ENCODE data around the gene PTPRC.

PTPRC gene

DNA sequence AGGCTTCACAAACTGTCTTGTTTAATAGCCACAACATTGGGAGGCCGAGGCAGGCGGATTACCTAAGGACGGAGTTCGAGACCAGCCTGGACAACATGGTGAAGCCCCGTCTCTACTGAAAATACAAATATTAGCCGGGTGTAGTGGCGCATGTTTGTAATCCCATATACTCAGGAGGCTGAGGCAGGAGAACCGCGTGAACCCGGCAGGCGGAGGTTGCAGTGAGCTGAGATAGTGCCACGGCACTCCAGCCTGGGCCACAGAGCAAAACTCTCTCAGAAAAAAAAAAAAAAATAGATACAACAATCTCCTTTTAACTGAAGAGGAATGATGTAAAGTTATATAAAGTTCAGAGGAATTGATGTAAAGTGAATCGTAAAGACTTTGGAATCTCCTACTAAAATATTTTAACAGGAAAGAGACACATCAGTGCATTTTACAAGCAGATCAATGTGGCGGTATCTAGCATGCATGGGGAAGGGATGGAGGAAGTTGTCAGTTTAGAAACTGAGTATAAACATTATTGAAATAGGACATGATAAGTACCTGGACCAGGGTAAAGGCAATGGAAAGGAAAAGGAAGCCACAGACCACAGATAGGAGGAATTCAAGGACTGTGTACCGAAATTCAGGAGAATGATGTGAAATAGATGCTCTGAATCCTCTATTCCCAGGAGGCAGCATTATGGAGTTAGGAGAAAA lies 41.5 kb downstream of the PTPRC start:
- H3K36me3 ChIP-seq (replicated peaks), result no peaks in the 10 kb centered on the region
- no peak overlapping the region for H3K4me3 ChIP-seq (ENCODE audit: low read depth, low read length)
- TF ChIP-seq, protein P1, sequence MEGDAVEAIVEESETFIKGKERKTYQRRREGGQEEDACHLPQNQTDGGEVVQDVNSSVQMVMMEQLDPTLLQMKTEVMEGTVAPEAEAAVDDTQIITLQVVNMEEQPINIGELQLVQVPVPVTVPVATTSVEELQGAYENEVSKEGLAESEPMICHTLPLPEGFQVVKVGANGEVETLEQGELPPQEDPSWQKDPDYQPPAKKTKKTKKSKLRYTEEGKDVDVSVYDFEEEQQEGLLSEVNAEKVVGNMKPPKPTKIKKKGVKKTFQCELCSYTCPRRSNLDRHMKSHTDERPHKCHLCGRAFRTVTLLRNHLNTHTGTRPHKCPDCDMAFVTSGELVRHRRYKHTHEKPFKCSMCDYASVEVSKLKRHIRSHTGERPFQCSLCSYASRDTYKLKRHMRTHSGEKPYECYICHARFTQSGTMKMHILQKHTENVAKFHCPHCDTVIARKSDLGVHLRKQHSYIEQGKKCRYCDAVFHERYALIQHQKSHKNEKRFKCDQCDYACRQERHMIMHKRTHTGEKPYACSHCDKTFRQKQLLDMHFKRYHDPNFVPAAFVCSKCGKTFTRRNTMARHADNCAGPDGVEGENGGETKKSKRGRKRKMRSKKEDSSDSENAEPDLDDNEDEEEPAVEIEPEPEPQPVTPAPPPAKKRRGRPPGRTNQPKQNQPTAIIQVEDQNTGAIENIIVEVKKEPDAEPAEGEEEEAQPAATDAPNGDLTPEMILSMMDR (IDR thresholded peaks at IDR 0.05; ENCODE audit: low read depth, low read length, missing control alignments), result no peak
- in situ Hi-C loops (cut with HindIII; ENCODE audit: low pct_ligation_motif_present, low sequenced_read_pairs), result loop anchor here (25.0 kb wide), 1 partner anchor 193 kb away; no protein-coding TSS in a partner anchor
- H3K27ac ChIP-seq, result no peak overlapping the region
- H3K27me3 ChIP-seq (replicated peaks), result no peaks in the 10 kb centered on the region
- no peak for DNase-seq

DNA sequence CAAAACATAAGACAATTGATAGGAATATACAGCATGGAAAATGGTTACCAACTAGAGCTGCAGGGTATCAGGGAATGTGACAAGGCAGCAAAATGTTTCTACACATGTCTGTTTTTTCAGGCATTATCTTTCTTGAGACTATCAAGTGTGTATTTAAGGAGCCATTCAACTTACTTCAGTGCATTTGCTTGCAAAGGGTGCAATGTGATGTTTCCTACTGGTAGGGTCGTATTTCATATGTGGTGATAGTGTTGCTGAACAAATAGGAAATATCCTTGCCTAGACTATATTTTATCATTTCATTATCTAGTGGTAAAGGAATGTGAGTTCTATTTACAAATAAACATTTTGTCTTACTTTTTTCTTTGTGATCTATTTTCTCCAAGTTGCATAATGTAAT lies 42.4 kb downstream of the PTPRC start:
- Histone ChIP-seq H3K4me3 (ENCODE audit: low read depth, low read length) (no peak overlapping the region), H3K36me3 (replicated peaks) (no peaks in the 10 kb centered on the region)
- in situ Hi-C loops (cut with HindIII; ENCODE audit: low pct_ligation_motif_present, low sequenced_read_pairs), result loop anchor here (25.0 kb wide), 1 partner anchor 194 kb away; no protein-coding TSS in a partner anchor

DNA sequence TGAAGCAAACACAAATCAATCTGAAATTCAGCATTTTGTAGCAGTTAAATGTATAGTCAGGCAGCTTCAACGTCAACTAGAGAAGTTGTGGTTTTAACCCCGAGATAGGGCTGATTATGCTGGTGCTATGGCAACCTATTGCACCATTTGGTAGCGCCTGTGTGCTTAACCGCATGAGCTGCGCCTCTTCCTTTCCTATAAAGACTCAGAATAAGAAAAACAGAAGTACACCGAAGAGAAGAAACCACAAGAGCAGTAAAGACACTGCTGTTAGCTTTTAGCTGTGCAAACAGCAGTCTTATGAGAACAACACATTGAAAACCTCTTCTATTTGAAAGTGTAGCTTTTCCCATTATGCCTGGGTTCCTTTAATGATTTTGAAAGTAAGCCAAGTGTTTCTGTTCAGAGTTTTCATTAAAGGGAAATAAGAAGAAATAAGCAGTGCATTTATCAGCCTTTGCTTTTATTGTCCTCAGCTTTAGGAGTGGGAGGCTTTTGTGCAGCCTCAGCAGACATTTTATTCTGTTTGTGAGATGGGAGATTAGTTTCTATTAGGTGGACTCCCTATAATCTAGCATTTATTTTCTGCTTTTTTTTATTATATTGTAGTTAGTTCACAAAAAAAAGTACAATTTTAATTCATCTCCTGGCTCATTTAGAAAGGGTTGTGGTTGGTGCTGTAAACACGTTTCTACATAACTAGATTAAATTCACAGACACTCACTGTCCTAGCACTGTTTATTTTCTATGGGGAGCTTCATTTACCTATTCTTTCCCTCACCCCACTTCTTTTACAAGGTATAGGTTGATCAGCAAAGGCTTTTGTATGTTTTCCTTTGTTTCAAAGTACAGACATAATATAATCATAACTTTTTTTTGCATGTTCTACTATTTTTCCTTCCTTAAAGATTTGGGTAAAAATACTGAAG lies 43.3 kb downstream of the PTPRC start:
- H3K4me3 ChIP-seq (ENCODE audit: low read depth, low read length), result no peak overlapping the region
- H3K27ac ChIP-seq, result peak overlapping the region; percentile 88
- no peaks in the 10 kb centered on the region for H3K27me3 ChIP-seq (replicated peaks)
- peak; percentile 97 for DNase-seq
- H3K36me3 ChIP-seq (replicated peaks), result no peaks in the 10 kb centered on the region
- TF ChIP-seq, protein P1 (IDR thresholded peaks at IDR 0.05; ENCODE audit: low read depth, low read length, missing control alignments), result no peak
- in situ Hi-C loops (cut with HindIII; ENCODE audit: low pct_ligation_motif_present, low sequenced_read_pairs), result loop anchor here (25.0 kb wide), 1 partner anchor 195 kb away; no protein-coding TSS in a partner anchor

More for the DNA sequence above, 42.4 kb downstream of the PTPRC start:
- peak overlapping the region; percentile 88 for H3K27ac ChIP-seq
- H3K27me3 ChIP-seq (replicated peaks), result no peaks in the 10 kb centered on the region
- peak; percentile 35 for DNase-seq
- TF ChIP-seq, protein P1 (IDR thresholded peaks at IDR 0.05; ENCODE audit: low read depth, low read length, missing control alignments), result no peak

DNA sequence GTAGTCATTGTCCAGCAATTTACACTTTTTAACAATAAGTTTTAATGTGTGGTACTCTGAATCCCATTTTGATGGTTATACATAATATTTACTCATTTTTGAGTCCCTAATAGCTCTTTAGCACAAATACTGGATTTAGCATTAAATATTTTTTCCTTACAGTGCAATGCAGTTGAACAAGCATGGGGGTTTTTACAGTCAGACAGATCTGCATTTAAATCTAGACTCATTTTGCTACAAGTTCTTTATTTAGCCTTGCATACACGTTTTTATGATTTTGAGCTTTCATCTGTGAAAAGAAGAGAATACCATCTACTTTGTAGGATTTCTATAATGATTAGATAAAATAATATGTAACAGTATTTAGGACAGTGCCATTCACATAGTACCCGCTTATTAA lies 44.0 kb downstream of the PTPRC start:
- in situ Hi-C loops (cut with HindIII; ENCODE audit: low pct_ligation_motif_present, low sequenced_read_pairs), result loop anchor here (25.0 kb wide), 1 partner anchor 196 kb away; no protein-coding TSS in a partner anchor

DNA sequence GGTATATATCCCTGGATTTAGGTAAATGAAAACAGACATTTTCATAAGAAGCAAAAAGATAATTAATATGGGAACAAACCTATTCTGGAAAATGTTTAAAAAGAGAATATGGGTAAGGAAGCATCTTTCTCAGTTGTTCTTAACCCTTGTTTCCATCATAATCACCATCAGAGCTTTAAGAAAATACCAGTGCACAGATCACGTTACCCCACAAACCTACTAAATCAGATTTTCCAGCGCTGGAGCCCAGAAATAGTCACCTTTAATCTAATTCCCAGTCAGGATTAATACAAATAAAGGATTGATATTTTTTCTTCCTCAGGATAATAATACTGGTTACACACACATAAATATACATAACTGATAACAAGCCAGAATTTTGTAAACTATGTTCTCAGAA lies 44.6 kb downstream of the PTPRC start:
- Histone ChIP-seq H3K36me3 (replicated peaks) (no peaks in the 10 kb centered on the region), H3K4me3 (ENCODE audit: low read depth, low read length) (no peak overlapping the region), H3K27ac (no peak overlapping the region), H3K27me3 (replicated peaks) (no peaks in the 10 kb centered on the region)
- no peak for DNase-seq
- TF ChIP-seq, protein P1 (IDR thresholded peaks at IDR 0.05; ENCODE audit: low read depth, low read length, missing control alignments), result no peak
- in situ Hi-C loops (cut with HindIII; ENCODE audit: low pct_ligation_motif_present, low sequenced_read_pairs), result loop anchor here (25.0 kb wide), 1 partner anchor 196 kb away; no protein-coding TSS in a partner anchor

More for the DNA sequence above, 44.0 kb downstream of the PTPRC start:
- H3K4me3 ChIP-seq (ENCODE audit: low read depth, low read length), result no peak overlapping the region
- TF ChIP-seq, protein P1 (IDR thresholded peaks at IDR 0.05; ENCODE audit: low read depth, low read length, missing control alignments), result no peak
- H3K27ac ChIP-seq, result peak overlapping the region; percentile 88
- H3K36me3 ChIP-seq (replicated peaks), result no peaks in the 10 kb centered on the region
- no peak for DNase-seq
- H3K27me3 ChIP-seq (replicated peaks), result no peaks in the 10 kb centered on the region
